NCI-H82 treated with DMSO at 0.1 percent for 48 hours (cell line): ENCODE measurements around the gene HARBI1.

Source experiments
- DNase-seq: peaks from one replicate; lab custom pipeline; 2025; ENCODE audit not compliant: unreplicated experiment; lab: John Stamatoyannopoulos, UW

The HARBI1 gene, protein sequence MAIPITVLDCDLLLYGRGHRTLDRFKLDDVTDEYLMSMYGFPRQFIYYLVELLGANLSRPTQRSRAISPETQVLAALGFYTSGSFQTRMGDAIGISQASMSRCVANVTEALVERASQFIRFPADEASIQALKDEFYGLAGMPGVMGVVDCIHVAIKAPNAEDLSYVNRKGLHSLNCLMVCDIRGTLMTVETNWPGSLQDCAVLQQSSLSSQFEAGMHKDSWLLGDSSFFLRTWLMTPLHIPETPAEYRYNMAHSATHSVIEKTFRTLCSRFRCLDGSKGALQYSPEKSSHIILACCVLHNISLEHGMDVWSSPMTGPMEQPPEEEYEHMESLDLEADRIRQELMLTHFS

DNA sequence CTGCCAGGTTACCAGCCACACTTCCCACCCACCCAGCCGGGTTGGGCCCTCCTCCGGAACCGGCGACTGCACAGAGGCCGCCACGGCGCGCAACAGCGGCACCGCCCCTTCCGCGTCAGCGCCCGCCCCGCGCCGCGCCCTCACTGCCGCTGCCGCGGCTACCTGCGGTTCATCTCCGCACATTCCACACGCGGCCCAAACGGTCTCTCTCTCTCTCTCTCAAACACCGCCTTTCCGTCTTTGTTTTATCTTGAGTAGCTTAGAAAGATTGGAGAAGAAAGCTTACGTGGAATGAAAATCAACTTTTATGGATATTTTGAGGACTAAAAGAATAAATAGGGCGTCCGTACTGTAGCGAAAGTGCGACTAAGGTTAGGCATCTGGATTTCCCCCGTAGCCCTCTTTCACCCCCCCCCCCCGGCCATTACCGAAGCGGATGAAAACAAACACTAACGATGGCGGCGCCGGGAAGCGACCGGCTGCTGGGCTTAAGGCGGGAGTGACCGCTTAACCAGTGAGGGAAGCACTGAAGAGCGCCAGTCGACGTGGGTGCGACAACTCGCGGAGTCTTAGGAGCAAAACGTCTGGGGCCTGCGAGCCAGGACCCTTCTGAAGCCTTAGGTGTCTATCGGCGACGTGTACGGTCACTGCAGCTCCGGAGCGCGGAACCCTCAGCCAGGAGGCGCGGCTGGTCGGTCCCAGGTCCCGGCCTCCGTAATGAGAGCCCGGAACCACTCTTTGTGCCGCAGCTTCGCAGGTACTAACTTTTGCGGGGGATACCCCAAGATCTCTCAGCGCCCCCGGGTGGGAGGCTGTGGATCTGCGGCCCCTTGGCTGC, at the start of gene HARBI1, which contains the start of gene ATG13:
Gene HARBI1, minus strand, starts transcription at position 94 of the 838 bp plus-strand sequence. CDS start 990 bp downstream, outside the sequence.
Gene ATG13, plus strand, starts transcription at position 420 of the 838 bp plus-strand sequence. CDS start 26,739 bp downstream, outside the sequence.
- peak; percentile 64 for DNase-seq

DNA sequence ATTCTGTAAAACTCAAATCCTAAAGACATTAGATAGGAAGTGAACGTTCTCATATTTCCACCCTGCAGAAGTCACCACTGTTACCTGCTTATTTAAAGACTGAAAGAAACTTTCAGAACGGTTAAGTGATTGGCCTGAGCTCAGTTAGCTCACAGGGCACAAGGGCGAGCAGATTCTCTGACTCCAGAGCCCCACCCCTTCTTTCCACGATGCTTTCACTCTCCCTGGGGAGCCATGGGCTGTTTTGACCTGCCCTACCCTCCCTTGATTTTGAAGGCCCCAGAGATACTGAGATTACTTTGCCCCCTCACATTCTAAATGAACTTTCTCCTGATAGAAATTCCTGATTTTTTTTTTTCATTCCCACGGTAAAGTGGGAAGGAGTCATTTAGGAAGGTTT, 49.5 kb upstream of the HARBI1 start:
- DNase-seq: no peak

DNA sequence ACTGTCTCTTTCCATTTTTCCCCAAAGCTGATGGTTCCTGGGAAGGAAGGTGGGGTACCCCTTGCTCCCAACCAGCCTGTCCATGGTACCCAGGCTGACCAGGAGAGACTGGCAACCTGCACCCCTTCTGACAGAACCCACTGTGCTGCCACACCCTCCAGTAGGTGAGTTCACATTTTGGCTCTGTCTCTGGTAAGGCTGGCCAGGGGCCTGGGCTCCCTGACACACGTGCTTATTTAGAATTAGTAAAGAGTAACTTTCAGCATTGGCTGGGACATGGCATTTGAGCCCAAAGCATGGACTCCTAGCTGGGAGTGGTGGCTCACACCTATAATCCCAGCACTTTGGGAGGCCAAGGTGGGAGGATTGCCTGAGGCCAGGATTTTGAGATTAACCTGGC, 48.3 kb upstream of the HARBI1 start:
- no peak for DNase-seq

DNA sequence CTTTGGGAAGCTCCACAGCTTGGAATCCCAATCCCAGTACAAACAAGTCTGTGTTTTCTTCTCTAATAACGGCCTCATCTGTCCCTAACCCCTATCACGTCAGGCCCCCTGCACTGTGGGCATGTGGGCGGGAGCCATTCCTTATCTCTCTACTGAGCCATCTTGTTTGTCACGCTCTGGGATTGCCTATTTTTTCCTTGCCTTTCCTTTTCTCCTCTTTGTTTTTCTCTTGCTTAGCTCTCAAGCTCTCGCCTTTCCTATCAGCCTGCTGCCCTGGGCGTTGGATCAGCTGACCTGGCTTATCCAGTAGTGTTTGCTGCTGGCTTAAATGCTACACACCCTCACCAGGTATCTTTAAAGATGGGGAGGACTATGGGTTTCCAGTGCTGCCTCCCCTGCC, 47.6 kb upstream of the HARBI1 start:
- DNase-seq: no peak

DNA sequence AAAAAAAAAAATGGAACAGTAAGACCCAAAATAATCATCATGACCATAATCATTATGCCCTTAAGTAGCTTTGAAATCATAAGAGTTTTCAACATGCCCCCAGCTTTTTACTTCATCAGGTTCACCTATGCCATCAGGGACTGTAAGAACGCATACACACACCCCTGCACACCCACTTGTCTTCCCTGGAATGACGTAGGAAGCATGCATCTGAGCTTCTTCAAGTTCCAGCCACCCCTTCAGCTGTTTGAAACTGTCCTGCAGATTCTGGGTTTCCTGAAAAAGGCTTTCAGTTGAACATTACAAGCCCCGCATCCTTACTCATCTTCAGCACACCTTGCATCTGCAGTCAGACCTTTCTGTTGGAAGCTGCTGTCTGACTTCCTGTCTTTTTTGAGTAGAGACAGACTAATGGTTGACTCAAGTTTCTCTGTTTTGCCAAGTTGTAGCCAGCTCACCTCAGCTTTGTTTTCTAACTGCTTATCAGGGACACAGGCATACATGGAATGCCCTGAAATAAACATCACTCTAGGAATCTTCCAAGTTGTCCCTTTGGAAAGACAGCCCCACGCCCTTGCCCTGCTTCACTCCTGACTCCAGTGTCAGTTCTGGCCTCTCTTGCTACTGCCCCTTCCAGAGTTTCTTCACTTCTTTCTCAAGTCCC, 46.4 kb upstream of the HARBI1 start:
- DNase-seq: no peak

DNA sequence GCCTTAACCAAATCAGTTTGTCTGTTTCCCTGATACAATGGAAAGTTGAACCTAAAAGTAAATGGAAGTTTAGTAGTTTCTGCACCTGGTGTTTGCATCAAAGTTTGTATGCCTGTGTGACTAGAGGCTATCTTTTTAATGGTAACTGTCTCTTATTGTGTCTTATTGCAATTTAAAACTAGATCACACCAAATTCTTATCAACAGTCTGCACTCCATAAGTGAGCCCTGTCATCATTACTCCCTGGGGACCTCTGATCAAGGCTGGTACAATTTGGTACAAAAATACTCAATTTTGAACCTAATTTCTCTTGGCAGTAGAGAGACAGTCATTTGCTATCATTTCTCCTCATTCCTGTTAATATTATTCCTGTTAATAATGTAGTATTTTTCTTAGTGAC, 45.3 kb upstream of the HARBI1 start:
- no peak for DNase-seq

DNA sequence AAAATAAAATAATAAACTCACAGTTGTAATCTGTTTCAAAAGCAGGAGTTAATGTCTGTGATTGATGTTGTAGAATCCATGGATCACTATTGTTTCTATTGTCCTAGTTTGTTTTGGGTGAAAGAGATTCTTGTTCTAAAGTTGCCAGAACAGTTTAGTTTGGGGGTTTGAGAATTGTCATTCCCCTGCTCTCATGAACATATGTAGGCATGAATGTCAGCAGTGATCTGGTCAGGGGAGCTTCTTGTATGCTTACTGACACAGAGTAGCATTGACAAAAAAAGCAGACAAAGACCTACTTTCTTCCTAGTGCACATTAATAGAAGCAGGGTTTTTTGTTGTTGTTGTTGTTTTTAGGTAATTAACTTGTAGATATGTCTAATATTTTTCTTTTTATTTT, 44.8 kb upstream of the HARBI1 start:
- DNase-seq: no peak

DNA sequence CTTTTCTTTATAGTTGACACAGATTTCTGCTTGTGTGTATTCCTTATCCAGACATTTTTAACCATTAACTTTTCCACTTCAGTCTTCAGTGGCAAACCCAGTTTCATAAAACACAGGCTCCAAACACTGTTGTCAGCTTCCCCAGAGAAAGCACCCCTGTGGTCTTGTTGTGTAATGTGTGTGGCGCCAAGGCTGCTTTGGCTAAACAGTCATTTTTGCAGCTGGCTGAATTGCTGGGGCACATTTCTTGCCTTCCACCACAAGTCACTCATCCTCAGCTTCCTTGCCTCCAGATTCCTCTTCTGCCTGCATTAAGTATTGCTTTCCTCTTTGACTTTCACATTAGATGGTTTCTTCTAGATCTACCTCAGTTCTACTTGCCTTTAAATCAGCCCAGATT, 42.9 kb upstream of the HARBI1 start:
- no peak for DNase-seq

DNA sequence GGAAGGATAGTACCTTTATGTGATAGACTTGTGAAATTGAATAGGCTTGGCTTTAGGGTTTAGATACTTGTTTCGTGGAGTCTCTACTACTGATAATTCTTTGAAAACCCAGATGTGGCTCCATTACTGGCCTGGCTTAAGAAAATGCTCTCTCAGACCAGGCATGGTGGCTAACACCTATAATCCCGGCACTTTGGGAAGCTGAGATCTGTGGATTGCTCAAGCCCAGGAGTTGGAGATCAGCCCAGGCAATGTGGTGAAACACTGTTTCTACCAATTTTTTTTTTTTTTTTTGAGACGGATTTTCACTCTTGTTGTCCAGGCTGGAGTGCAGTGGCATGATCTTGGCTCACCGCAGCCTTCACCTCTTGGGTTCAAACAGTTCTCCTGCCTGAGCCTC, 41.2 kb upstream of the HARBI1 start:
- no peak for DNase-seq

DNA sequence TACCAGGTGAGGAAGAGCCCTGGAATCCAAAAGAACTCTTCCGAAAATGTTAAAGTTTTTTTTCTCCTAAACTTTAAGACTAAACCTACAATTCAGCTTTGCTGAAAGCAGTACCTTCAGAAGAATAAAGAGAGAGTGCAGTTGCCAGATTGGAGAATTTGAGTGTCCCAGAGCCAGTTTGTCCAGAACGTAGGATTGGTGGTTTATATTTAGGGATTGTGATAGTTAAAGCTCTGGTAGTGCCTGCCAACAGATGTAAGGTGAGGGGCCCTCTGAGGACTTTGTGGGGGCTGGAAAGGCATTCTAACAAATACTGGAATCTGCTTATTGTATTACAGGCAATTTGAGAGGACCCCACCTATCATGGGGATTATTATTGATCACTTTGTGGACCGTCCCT, 40.2 kb upstream of the HARBI1 start:
- no peak for DNase-seq

DNA sequence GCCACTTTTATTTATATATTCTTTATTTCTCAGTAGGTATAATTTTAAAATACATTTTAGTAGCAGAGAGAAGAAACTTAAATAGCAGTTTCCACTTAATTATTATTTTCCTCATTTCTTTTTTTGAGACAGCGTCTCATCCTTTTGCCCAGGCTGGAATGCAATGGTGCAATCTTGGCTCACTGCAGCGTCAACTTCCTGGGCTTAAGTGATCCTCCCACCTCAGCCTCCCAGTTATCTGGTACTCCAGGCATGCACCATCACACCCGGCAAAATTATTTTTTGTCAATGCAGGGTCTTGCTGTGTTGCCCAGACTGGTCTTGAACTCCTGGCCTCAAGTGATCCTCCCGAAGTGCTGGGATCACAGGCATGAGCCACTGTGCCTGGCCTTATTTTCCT, 38.6 kb upstream of the HARBI1 start:
- no peak for DNase-seq

DNA sequence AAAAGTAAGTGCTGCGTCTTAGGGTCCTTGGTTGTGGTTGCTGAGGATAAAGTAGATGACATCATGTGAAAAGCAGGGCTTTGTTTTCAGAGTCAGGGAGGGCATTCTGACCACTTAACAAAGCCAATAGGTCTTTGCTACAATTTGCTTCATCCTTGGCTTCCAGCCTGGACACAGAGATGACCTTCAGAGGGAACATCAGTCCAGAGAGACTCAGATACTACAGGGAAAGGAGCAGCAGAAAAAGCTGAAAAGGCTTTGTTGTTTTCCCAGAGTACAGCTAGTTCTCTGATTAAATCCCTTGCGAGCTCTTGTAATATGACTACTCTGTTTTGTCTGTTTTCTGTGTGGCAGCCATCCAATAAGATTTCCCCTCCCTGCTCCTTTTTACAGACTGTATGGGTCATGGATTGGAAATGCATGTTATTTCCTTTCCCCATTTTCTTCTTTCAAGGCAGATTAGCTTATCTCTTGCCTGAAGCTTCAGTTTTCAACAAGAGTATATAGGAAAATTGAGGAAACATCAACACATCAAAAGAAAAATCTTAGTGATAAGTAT, 32.2 kb upstream of the HARBI1 start:
- no peak for DNase-seq

DNA sequence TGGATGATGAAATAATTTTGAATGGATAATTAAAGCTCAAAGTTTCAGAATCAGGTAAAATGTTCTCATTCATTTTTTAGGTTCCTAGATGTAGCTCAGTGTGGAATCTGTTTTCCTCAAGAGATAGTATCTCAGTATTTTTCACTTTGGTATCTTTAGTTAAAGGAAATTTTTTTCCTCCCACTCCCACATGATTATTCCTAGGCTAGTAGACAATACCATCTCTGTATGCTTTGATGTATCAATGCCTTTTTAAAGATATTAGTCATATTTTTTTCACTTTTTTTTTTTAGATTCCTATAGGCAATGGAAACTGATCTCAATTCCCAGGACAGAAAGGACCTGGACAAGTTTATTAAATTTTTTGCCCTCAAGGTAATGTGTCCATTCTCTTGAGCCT, 27.0 kb upstream of the HARBI1 start:
- DNase-seq: no peak

DNA sequence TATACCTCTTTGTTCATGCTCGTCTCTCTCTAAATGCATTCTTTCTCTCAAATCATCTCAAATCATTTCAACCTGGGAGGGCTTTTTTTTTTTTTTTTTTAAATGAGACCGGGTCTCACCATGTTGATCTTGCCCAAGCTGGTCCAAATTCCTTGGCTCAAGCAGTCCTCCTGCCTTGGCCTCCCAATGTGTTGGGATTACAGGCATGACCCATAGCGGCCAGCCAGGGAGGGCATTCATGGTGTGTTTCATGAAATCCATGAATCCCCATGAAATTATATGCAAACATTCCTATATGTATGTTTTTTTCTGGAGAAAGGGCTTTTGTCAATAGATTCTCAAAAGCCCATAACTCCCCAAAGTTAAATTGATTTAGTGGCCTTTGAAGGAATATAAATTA, 26.5 kb upstream of the HARBI1 start:
- no peak for DNase-seq

DNA sequence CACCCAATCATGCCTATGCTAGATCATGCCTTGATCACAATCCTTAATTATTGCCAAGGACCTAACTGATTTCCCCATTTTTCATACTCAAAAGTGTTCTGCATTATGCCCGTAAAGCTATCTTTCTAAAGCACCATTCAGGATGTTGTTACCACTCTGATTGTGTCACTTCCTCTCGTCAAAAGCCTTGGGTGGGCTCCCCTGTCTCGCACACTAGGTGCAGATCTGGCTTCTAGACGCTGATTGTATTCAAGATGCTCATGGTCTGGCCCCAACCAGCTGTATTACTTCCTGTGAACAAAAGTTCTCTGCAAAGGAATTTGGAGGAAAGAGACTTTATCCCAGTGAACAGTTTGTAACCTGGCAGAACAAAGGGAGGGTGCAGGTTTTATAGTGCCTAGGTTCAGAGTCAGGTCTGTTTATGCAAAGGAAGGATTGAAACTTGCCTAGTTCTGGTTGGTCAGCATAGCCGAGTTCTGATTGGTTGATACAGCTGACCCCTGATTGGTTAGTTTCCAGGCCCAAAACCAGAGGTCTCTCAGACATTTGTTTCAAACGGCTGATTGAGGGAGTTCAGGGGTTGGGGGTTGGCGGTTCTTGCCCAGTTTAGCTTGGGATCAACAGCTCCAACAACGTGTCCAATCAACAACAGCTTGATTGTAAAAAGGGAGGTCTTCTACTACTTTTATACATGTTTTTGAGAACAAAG, 25.8 kb upstream of the HARBI1 start:
- no peak for DNase-seq

DNA sequence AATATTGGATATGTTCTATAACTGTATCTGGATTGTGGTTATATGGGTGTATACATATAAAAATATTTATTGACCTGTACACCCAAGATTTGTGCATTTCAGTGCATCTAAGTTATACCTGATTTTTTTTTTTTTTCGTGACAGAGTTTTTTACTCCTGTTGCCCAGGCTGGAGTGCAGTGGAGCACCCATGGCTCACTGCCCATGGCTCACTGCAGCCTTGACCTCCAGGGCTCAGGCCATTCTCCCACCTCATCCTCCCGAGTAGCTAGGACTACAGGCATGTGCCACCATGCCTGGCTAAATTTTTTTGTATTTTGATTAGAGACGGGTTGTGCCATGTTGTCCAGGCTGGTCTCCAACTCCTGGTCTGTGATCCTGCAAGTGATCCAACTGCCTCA, 24.6 kb upstream of the HARBI1 start:
- DNase-seq: no peak

DNA sequence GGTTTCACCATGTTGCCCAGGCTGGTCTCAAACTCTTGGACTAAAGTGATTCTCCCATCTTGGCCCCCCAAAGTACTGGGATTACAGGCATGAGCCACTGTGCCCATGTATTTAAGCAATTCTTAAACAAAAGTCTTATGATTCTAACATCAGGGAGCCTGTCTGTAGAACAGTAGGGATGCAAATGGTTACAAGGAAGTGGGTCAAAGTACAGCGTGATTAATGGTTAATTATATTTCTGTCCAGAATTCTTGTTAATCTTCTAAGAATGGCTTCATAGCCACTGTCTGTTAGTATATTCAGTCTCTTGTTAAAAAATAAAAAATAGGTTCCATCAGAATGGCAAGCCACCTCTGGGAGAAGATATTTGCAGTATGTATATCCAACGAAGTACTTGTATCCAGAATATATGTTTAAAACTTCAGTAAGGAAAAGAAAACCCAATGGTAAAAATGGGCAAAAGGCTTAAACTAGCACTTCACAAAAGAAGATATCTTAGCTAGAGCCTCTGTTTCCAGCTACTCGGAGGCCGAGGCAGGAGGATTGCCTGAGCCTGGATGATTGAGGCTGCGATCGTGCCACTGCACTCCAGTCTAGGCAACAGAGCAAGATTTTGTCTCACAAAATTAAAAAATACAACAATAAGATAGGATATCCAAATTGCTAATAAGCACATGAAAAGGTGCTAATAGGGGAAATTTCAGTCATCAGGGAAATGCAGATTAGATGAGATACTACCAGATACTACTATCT, 23.2 kb upstream of the HARBI1 start:
- DNase-seq: no peak

DNA sequence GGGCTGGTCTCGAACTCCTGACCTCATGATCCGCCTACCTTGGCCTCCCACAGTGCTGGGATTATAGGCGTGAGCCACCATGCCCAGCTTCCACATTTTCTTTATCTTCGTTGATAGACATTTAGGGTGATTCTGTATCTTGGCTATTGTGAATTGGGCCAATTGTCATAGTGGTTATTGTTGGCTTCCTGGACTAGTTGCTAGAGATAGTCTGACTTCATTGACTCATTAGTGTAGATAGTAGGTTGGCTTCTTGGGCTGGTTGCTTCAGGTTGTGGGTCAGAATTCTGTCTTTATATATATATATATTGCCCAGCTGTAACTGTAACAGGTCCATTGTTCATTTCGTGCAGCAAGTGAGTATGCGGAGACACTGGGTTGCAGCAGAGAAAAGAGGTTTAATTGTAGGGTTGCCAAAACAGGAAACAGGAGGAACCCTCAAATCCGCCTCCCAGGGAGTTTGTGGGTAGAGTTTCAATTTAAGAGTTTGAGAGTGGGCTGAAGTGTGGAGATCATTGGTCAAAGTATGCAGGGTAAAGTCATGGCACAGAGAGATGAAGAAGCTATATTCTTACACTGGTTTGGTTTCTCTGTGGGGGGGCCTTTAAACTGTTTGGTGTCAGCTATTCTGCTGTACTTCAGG, 22.3 kb upstream of the HARBI1 start:
- DNase-seq: no peak

DNA sequence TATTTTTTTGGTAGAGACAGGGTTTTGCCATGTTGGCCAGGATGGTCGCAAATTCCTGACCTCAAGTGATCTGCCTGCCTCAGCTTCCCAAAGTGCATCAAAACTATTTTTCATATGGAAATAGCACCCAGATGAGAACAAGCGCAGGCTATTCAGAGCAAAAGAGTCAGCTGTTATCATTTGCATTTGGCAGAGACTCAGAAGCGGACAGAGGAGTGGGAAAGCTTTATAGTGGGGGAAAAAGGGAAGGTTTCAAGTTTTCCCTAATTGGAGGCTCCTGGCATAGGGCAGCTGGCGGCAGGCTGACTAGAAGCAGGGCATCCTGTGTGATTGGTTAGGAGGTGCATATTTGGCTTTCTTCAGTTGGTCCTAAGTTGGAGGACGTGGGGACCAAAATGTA, 20.5 kb upstream of the HARBI1 start:
- DNase-seq: no peak
